PC-9 (cell line): ENCODE measurements around the gene MGAT3. TPM values are rescaled to one million over a fixed set of nuclear protein-coding genes. Genes with fewer than 3 reads are reported as not detected.

Experiments
- BruUV-seq: library from RNA; stranded (reverse); fragments of 400-500 nt; replicated peaks from 2 replicates; lab custom pipeline; 2021; lab: Mats Ljungman, UMichigan
- CTCF ChIA-PET: fragments of 300-600 bp; sonication (Branson Sonifier 250); formaldehyde crosslinking; loops from one replicate; lab custom pipeline; 2022; ENCODE audit warnings: antibody characterized with exemption; lab: Charles Lee
- POLR2A ChIA-PET: fragments of 300-600 bp; sonication (Branson Sonifier 250); formaldehyde crosslinking; loops from one replicate; lab custom pipeline; 2022; ENCODE audit warnings: antibody characterized with exemption; ENCODE audit not compliant: unreplicated experiment; lab: Charles Lee
- DNase-seq, 2 experiments: peaks; one replicate each; pipeline versions ENCODE4 v3.0.0 to v3.0.0-alpha.2; 2015 to 2022; ENCODE audit warnings: mixed read lengths in 1 of 2
- H2AFZ ChIP-seq: fragments of 200-600 bp; sonication (generic); 2 replicates; pipeline ENCODE4 v1.8.1; 2017; ENCODE audit warnings: antibody characterized with exemption
- H3F3A ChIP-seq: fragments of 200-600 bp; sonication (generic); 2 replicates; pipeline ENCODE4 v1.8.1; 2017; ENCODE audit warnings: antibody characterized with exemption, mild to moderate bottlenecking, low read depth; ENCODE audit not compliant: insufficient read depth
- H3K27ac ChIP-seq: fragments of 200-600 bp; sonication (generic); 2 replicates; pipeline ENCODE4 v1.6.1; 2016; ENCODE audit warnings: mixed run types
- H3K27me3 ChIP-seq: fragments of 200-600 bp; sonication (generic); 2 replicates; pipeline ENCODE4 v1.6.1; 2016; ENCODE audit warnings: low read depth, mixed run types; ENCODE audit not compliant: insufficient read depth
- H3K36me3 ChIP-seq: fragments of 200-600 bp; sonication (generic); 2 replicates; pipeline ENCODE4 v1.6.1; 2016; ENCODE audit warnings: low read depth, mixed run types
- H3K4me1 ChIP-seq: fragments of 200-600 bp; sonication (generic); replicated peaks from 2 replicates; pipeline ENCODE4 v1.6.1; 2016; ENCODE audit warnings: mixed run types; ENCODE audit not compliant: insufficient read depth
- H3K4me2 ChIP-seq: fragments of 200-600 bp; sonication (generic); 2 replicates; pipeline ENCODE4 v1.6.1; 2017; ENCODE audit warnings: mixed run types
- H3K4me3 ChIP-seq: fragments of 200-600 bp; sonication (generic); 2 replicates; pipeline ENCODE4 v1.6.1; 2016; ENCODE audit warnings: mixed run types
- H3K79me2 ChIP-seq: fragments of 200-600 bp; sonication (generic); 2 replicates; pipeline ENCODE4 v1.6.1; 2017; ENCODE audit warnings: low read depth, mixed run types
- H3K9me2 ChIP-seq: fragments of 200-600 bp; sonication (generic); 2 replicates; pipeline ENCODE4 v1.8.1; 2017; ENCODE audit warnings: mild to moderate bottlenecking; ENCODE audit not compliant: insufficient read depth
- H3K9me3 ChIP-seq: fragments of 200-600 bp; sonication (generic); 2 replicates; pipeline ENCODE4 v1.8.1; 2016; ENCODE audit warnings: low read depth; ENCODE audit not compliant: insufficient read depth
- H4K20me1 ChIP-seq: fragments of 200-600 bp; sonication (generic); 2 replicates; pipeline ENCODE4 v1.8.1; 2017; ENCODE audit not compliant: insufficient read depth
- EZH2 ChIP-seq: fragments of 200-600 bp; sonication (generic); IDR thresholded peaks from 2 replicates; pipeline ENCODE4 v1.8.0; 2017; ENCODE audit warnings: antibody characterized with exemption, low read depth
- intact Hi-C: fragments of 100-400 bp; cut with micrococcal nuclease; formaldehyde crosslinking; loops from one replicate; pipeline ENCODE4 v1.10.0; 2022; ENCODE audit not compliant: unreplicated experiment
- total RNA-seq: library from RNA; stranded (reverse); gene quantifications from 2 replicates; pipeline ENCODE4 v1.2.3, GENCODE V29; 2021
- TF ChIP-seq, protein P1 (sequence below): fragments of 200-600 bp; sonication (generic); conservative IDR thresholded peaks from 2 replicates; pipeline ENCODE4 v1.6.1; 2017; ENCODE audit warnings: mixed run types, antibody characterized with exemption, mild to moderate bottlenecking, moderate library complexity

Gene MGAT3
- total RNA-seq, 1 experiment from 2014 or later = not detected

DNA sequence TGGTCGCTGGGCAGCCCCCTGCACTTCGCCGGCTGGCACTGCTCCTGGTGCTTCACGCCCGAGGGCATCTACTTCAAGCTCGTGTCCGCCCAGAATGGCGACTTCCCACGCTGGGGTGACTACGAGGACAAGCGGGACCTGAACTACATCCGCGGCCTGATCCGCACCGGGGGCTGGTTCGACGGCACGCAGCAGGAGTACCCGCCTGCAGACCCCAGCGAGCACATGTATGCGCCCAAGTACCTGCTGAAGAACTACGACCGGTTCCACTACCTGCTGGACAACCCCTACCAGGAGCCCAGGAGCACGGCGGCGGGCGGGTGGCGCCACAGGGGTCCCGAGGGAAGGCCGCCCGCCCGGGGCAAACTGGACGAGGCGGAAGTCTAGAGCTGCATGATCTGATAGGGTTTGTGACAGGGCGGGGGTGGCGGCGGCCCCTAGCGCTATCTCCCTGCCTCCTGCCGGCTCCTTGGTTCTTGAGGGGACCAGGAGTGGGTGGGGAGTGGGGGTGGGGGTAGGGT is 31.8 kb downstream of the MGAT3 start:
- TF ChIP-seq, protein P1, sequence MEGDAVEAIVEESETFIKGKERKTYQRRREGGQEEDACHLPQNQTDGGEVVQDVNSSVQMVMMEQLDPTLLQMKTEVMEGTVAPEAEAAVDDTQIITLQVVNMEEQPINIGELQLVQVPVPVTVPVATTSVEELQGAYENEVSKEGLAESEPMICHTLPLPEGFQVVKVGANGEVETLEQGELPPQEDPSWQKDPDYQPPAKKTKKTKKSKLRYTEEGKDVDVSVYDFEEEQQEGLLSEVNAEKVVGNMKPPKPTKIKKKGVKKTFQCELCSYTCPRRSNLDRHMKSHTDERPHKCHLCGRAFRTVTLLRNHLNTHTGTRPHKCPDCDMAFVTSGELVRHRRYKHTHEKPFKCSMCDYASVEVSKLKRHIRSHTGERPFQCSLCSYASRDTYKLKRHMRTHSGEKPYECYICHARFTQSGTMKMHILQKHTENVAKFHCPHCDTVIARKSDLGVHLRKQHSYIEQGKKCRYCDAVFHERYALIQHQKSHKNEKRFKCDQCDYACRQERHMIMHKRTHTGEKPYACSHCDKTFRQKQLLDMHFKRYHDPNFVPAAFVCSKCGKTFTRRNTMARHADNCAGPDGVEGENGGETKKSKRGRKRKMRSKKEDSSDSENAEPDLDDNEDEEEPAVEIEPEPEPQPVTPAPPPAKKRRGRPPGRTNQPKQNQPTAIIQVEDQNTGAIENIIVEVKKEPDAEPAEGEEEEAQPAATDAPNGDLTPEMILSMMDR = no peak
- no peak for TF ChIP-seq EZH2
- Histone ChIP-seq H2AFZ (no peak overlapping the region), H4K20me1 (no peaks in the 10 kb centered on the region), H3K4me1 (no peaks in the 10 kb centered on the region), H3K4me2 (no peak overlapping the region), H3K36me3 (no peaks in the 10 kb centered on the region), H3F3A (no peaks in the 10 kb centered on the region; the same call in 1 of the 2 replicates), H3K9me2 (no peaks in the 10 kb centered on the region), H3K27me3 (peaks cover 10% of the 10 kb centered on the region), H3K4me3 (no peak overlapping the region), H3K79me2 (no peaks in the 10 kb centered on the region), H3K27ac (no peak overlapping the region), H3K9me3 (no peaks in the 10 kb centered on the region)
- BruUV-seq = no TSS peak
- no peak for DNase-seq
- POLR2A ChIA-PET = no interaction called here
- CTCF ChIA-PET = no interaction called here
- intact Hi-C loops = no loop called here

DNA sequence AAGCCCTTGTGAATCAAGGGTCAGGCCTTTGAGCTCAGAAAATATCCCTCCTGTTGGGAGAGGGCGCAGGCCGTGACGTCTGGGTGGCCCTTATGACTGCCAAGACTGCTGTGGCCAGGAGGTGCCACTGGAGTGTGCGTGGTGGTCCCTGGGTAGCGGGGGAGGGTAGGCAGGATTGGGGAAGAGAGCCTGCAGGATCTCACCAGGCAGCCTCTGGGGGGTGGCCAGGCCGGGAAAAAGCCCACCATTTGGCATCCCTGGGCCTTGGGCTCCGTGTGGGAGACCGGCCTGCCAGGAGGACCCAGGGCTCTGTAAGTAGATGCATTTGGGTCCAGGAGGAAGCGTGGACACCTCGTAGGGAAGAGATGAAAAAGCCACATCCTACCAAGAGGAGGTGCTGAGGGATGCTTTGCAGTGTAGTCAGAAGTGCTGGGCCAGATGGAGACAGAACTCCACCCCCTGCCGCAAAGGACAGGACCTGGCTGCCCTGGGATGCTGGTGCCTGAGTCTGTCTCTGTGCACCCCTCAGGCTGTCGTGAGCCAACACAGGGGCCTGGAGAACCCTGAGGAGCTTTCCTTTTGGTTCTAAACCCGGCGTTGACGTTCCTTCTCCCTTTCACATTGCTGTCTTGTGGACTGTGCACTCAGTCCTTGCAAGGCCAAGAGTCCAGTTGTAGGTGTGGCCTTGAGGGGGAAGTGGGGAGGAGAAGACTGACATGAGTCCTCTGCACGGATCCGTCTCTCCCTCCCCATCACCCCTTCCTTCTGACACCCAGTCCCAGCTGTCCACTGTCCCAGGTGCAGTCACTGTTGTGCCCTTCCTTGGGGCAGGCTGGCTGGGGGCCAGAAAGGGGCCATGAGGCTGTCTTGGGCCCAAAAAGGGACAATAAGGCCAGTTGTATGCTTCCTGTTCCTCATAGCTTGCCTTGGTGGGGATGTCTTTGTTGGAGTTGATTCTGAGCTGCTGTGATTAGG is 32.6 kb downstream of the MGAT3 start:
- TF ChIP-seq EZH2 = no peak
- TF ChIP-seq, protein P1 = no peak
- Histone ChIP-seq H3K4me3 (no peak overlapping the region), H3K36me3 (no peaks in the 10 kb centered on the region), H3K27me3 (peaks cover 3% of the 10 kb centered on the region; the same call in 1 of the 2 replicates), H3K4me1 (no peaks in the 10 kb centered on the region), H3F3A (peaks cover 2% of the 10 kb centered on the region; the same call in 1 of the 2 replicates), H3K79me2 (no peaks in the 10 kb centered on the region), H4K20me1 (no peaks in the 10 kb centered on the region), H3K27ac (no peak overlapping the region), H2AFZ (no peak overlapping the region), H3K9me3 (no peaks in the 10 kb centered on the region), H3K9me2 (no peaks in the 10 kb centered on the region), H3K4me2 (peak overlapping the region; percentile 18; the same call in 1 of the 2 replicates)
- ChIA-PET CTCF (no interaction called here), POLR2A (interaction anchor here (0.5 to 1.0 kb wide), 3 partner anchors 13 to 38 kb away, joined by 3 to 12 read pairs (median 5); partner anchors contain the start of gene MIEF1)
- DNase-seq = no peak
- BruUV-seq = no TSS peak
- intact Hi-C loops = no loop called here

DNA sequence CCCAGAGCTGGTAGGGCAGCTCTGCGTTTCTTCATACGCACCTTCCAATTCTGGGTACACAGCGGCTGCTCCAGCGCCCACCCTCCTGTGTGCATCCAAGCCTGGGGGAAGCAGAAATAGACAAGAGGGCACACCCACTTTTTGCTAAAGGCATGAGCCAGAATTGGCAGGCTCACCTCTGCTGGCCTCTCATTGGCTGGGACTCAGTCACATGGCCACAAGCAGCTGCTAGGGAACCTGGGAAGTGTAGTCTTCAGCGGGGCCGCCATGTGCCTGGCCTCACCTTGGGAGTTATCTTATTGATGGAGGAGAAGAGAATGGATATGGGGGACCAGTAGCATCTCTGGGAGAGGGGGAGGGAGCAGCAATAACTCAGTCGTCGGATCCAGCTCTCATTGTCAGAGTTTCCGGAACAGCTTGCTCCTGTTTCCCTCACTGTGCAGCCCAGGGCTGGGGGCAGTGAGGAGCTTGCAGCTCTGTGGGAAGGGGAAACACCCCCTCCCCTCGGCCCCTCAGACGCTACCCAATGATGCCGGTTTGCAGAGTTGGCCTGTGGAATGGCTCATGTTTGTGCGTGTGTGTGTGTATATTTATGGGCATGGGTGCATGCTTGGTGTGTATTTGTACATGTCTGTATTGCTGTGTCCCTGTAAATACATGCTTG is 33.5 kb downstream of the MGAT3 start:
- Histone ChIP-seq H3K36me3 (no peaks in the 10 kb centered on the region), H4K20me1 (no peaks in the 10 kb centered on the region), H3K4me1 (no peaks in the 10 kb centered on the region), H3K27ac (no peak overlapping the region), H3K79me2 (no peaks in the 10 kb centered on the region), H3K4me2 (peak overlapping the region; percentile 18; the same call in 1 of the 2 replicates), H3K4me3 (no peak overlapping the region), H3K9me2 (no peaks in the 10 kb centered on the region), H3K27me3 (no peaks in the 10 kb centered on the region), H3F3A (peaks cover 3% of the 10 kb centered on the region; the same call in 1 of the 2 replicates), H2AFZ (no peak overlapping the region), H3K9me3 (no peaks in the 10 kb centered on the region)
- POLR2A ChIA-PET = interaction anchor here (0.5 to 1.0 kb wide), 5 partner anchors 10 to 37 kb away, joined by 3 to 12 read pairs (median 5); partner anchors contain the start of gene MIEF1
- DNase-seq = peak; percentile 68 to 76
- CTCF ChIA-PET = interaction anchor here (0.5 kb wide), 1 partner anchor 28 kb away, joined by 5 read pairs; no protein-coding TSS in a partner anchor
- TF ChIP-seq EZH2 = no peak
- TF ChIP-seq, protein P1 = no peak
- no TSS peak for BruUV-seq
- intact Hi-C loops = no loop called here
